KMS-11 (cell line): ENCODE data around the gene MTMR12.

ENCODE experiments used
- H2AFZ ChIP-seq: fragments of 200-600 bp; sonication (generic); 2 replicates; pipeline ENCODE4 v1.6.1; 2016; ENCODE audit warnings: antibody characterized with exemption, mixed run types, low read depth
- H3K27ac ChIP-seq: fragments of 200-600 bp; sonication (generic); 2 replicates; pipeline ENCODE4 v1.6.1; 2016; ENCODE audit warnings: mild to moderate bottlenecking, mixed run types
- H3K27me3 ChIP-seq: fragments of 200-600 bp; sonication (generic); 2 replicates; pipeline ENCODE4 v1.6.1; 2017; ENCODE audit warnings: mild to moderate bottlenecking, low read depth, mixed run types, moderate library complexity; ENCODE audit not compliant: insufficient read depth
- H3K36me3 ChIP-seq: fragments of 200-600 bp; sonication (generic); 2 replicates; pipeline ENCODE4 v1.6.1; 2017; ENCODE audit warnings: mild to moderate bottlenecking, mixed run types; ENCODE audit not compliant: insufficient read depth
- H3K4me1 ChIP-seq: fragments of 200-600 bp; sonication (generic); 2 replicates; pipeline ENCODE4 v1.6.1; 2016; ENCODE audit warnings: mild to moderate bottlenecking, low read depth, mixed run types; ENCODE audit not compliant: poor library complexity, severe bottlenecking
- H3K4me2 ChIP-seq: fragments of 200-600 bp; sonication (generic); 2 replicates; pipeline ENCODE4 v1.7.0; 2016; ENCODE audit warnings: mild to moderate bottlenecking, mixed run types
- H3K4me3 ChIP-seq: fragments of 200-600 bp; sonication (generic); IDR thresholded peaks from 2 replicates; pipeline ENCODE4 v1.6.1; 2017; ENCODE audit warnings: low read depth, low read length, mixed read lengths; ENCODE audit not compliant: insufficient read depth
- H3K79me2 ChIP-seq: fragments of 200-600 bp; sonication (generic); 2 replicates; pipeline ENCODE4 v1.6.1; 2016; ENCODE audit warnings: low read depth, mixed run types; ENCODE audit not compliant: insufficient read depth
- H3K9ac ChIP-seq: fragments of 200-600 bp; sonication (generic); 2 replicates; pipeline ENCODE4 v1.6.1; 2016; ENCODE audit warnings: mild to moderate bottlenecking, mixed run types
- H4K20me1 ChIP-seq: fragments of 200-600 bp; sonication (generic); 2 replicates; pipeline ENCODE4 v1.6.1; 2016; ENCODE audit warnings: mild to moderate bottlenecking, mixed run types; ENCODE audit not compliant: insufficient read depth
- TF ChIP-seq, protein P1 (sequence below): fragments of 200-600 bp; sonication (generic); conservative IDR thresholded peaks from 2 replicates; pipeline ENCODE4 v1.6.1; 2017; ENCODE audit warnings: low read depth, mild to moderate bottlenecking, antibody characterized with exemption, low read length, moderate library complexity, mixed read lengths

The MTMR12 gene

DNA sequence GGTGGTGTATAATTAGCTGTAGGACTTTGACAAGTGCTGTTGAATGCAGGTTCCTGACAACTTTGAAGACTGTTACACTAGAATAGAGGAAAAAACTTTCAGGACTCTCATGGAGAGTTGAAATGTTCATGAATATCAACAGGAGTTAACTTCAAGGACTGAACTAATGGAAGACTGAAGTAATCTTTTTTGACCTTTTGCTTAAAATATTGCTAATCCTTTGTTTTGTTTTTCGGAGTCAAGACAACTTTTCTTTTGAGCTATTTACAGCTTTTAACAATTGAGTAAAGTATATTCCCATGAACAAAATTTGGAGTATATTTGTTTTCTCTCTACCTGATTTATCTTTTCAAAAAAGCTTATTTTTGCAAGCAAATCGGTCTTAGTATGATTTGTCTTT lies 34.1 kb upstream of the MTMR12 start:
- Histone ChIP-seq H2AFZ (no peak overlapping the region), H3K9ac (no peak overlapping the region), H3K4me2 (no peak overlapping the region), H3K36me3 (no peaks in the 10 kb centered on the region), H3K4me3 (no peak overlapping the region), H4K20me1 (no peaks in the 10 kb centered on the region), H3K4me1 (no peaks in the 10 kb centered on the region), H3K79me2 (no peaks in the 10 kb centered on the region), H3K27me3 (no peaks in the 10 kb centered on the region), H3K27ac (no peak overlapping the region)
- TF ChIP-seq, protein P1, sequence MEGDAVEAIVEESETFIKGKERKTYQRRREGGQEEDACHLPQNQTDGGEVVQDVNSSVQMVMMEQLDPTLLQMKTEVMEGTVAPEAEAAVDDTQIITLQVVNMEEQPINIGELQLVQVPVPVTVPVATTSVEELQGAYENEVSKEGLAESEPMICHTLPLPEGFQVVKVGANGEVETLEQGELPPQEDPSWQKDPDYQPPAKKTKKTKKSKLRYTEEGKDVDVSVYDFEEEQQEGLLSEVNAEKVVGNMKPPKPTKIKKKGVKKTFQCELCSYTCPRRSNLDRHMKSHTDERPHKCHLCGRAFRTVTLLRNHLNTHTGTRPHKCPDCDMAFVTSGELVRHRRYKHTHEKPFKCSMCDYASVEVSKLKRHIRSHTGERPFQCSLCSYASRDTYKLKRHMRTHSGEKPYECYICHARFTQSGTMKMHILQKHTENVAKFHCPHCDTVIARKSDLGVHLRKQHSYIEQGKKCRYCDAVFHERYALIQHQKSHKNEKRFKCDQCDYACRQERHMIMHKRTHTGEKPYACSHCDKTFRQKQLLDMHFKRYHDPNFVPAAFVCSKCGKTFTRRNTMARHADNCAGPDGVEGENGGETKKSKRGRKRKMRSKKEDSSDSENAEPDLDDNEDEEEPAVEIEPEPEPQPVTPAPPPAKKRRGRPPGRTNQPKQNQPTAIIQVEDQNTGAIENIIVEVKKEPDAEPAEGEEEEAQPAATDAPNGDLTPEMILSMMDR = no peak

DNA sequence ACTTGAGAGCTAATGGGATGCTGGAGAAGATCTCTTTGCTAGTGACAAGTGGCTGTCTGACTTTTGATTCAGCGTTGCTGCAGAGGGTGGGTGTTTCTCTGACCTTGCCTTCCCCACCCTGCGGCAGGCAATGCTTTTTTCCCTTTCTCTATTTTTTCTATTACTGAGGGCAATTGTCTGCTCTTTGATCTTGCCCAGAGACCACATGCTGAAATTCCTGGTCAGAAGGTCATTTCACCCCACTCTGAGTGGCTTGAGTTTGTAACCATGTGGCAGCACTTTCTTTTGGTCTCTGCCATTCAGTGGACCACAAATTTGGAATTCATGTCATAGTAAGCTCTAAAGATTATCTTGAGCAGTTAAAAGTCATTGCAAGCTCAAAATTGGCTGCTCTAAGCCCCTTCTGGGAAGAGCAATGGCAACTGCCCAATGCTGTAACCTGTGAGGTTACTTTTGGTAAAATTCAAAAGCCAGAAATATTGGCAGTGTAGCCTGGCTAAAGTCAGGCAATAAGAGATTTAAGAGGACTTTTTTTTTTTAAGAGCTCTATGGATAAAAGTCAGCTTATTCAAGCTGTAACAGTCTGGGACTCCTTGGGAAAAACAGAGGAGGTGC lies 30.4 kb upstream of the MTMR12 start:
- H3K27me3 ChIP-seq = no peaks in the 10 kb centered on the region
- H3K4me3 ChIP-seq = no peak overlapping the region
- H2AFZ ChIP-seq = no peak overlapping the region
- H3K79me2 ChIP-seq = no peaks in the 10 kb centered on the region
- H4K20me1 ChIP-seq = no peaks in the 10 kb centered on the region
- no peaks in the 10 kb centered on the region for H3K4me1 ChIP-seq
- TF ChIP-seq, protein P1 = no peak
- H3K27ac ChIP-seq = no peak overlapping the region
- no peaks in the 10 kb centered on the region for H3K36me3 ChIP-seq
- no peak overlapping the region for H3K4me2 ChIP-seq
- no peak overlapping the region for H3K9ac ChIP-seq

DNA sequence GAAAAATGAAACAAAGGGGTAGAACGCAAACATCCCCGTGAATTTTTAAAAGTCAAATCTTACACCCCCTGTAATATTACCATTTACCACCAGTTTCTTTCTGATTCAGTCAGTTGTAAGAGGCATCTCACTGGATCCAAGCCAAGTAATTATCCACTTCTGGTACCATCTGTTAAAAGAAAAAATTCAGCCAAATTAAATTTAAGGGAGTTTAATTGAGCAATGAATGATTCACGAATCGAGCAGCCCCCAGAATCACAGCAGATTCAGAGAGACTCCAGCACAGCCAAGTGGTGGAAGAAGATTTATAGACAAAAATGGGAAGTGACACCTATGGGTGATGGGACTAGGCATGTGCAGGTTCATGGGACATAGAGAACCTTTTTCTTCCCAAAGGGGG lies 29.9 kb upstream of the MTMR12 start:
- Histone ChIP-seq H3K36me3 (no peaks in the 10 kb centered on the region), H3K9ac (no peak overlapping the region), H3K27ac (no peak overlapping the region), H3K4me1 (no peaks in the 10 kb centered on the region), H3K27me3 (no peaks in the 10 kb centered on the region), H3K79me2 (no peaks in the 10 kb centered on the region), H3K4me3 (no peak overlapping the region), H4K20me1 (no peaks in the 10 kb centered on the region), H2AFZ (no peak overlapping the region), H3K4me2 (no peak overlapping the region)
- TF ChIP-seq, protein P1 = no peak

DNA sequence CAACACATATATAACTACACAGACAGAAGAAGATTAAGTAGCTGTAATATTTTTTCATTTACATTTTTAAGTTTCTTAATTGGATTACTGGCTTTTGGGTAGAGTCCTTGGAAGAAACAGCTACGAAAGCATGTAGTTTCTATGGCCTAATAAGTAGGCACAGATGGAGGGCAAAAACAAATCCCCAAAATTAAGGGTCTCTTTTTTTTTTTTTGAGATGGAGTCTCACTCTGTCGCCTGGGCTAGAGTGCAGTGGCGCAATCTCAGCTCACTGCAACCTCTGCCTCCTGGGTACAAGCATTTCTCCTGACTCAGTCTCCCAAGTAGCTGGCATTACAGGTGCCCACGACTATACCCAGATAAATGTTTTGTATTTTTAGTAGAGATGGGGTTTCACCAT lies 27.1 kb upstream of the MTMR12 start:
- H3K27me3 ChIP-seq = no peaks in the 10 kb centered on the region
- no peak overlapping the region for H3K9ac ChIP-seq
- no peak overlapping the region for H3K4me3 ChIP-seq
- no peaks in the 10 kb centered on the region for H3K4me1 ChIP-seq
- H3K79me2 ChIP-seq = no peaks in the 10 kb centered on the region
- H2AFZ ChIP-seq = no peak overlapping the region
- no peaks in the 10 kb centered on the region for H4K20me1 ChIP-seq
- no peak overlapping the region for H3K27ac ChIP-seq
- H3K36me3 ChIP-seq = no peaks in the 10 kb centered on the region
- no peak overlapping the region for H3K4me2 ChIP-seq
- TF ChIP-seq, protein P1 = no peak
